GM18505 (cell line): ENCODE results near the gene PRR33.
A peak's percentile ranks its signal among the peaks of the same experiment; 100 is the strongest.

Experiments
- ATAC-seq: cut with Tn5 transposase; IDR thresholded peaks from one replicate; pipeline ENCODE4 v1.9.1; 2021; ENCODE audit not compliant: unreplicated experiment
- POLR2A ChIP-seq: IDR thresholded peaks from 4 replicates; pipeline ENCODE4 v1.6.1; 2011; ENCODE audit warnings: borderline replicate concordance; ENCODE audit not compliant: insufficient read depth, insufficient read length; ENCODE audit errors: extremely low read depth

Gene PRR33

GRCh38 chr11:1856306-1857005 lies 35.2 kb downstream of the PRR33 start:
- no peak for TF ChIP-seq POLR2A
- ATAC-seq: no peak

GRCh38 chr11:1855886-1856265 lies 35.8 kb downstream of the PRR33 start:
- no peak for ATAC-seq
- TF ChIP-seq POLR2A: no peak

GRCh38 chr11:1854949-1855885 lies 36.5 kb downstream of the PRR33 start:
- peak; percentile 27 for ATAC-seq
- TF ChIP-seq POLR2A: peak; percentile 27

- TF ChIP-seq POLR2A: no peak
- peak; percentile 11 for ATAC-seq
Measured at GRCh38 chr11:1854132-1854948, 37.4 kb downstream of the PRR33 start.

- ATAC-seq: no peak
- TF ChIP-seq POLR2A: no peak
Measured at GRCh38 chr11:1853376-1854131, 38.1 kb downstream of the PRR33 start.

- peak; percentile 35 for ATAC-seq
- peak; percentile 88 for TF ChIP-seq POLR2A
Measured at GRCh38 chr11:1852877-1853276, 38.8 kb downstream of the PRR33 start, which contains the start of gene LSP1. TSS of gene LSP1 (plus strand) at chr11:1853084. CDS start at chr11:1853145, 61 bp downstream.

- ATAC-seq: peak; percentile 5
- no peak for TF ChIP-seq POLR2A
Measured at GRCh38 chr11:1852271-1852876, 39.3 kb downstream of the PRR33 start.

GRCh38 chr11:1851468-1852180 lies 40.1 kb downstream of the PRR33 start:
- no peak for ATAC-seq
- TF ChIP-seq POLR2A: no peak

GRCh38 chr11:1848640-1849430 lies 42.9 kb downstream of the PRR33 start:
- ATAC-seq: no peak
- TF ChIP-seq POLR2A: no peak

- no peak for ATAC-seq
- no peak for TF ChIP-seq POLR2A
Measured at GRCh38 chr11:1847926-1848639, 43.6 kb downstream of the PRR33 start.
